GM12865 (cell line): Measurements from ENCODE around the gene NFIX.

Experiments used
- DNase-seq: peaks from one replicate; pipeline ENCODE4 v3.0.0; 2010; ENCODE audit warnings: low read depth
- H3K4me3 ChIP-seq: 2 replicates; pipeline ENCODE4 v1.5.1; 2011; ENCODE audit warnings: mild to moderate bottlenecking, low read depth, low read length, control low read depth
- TF ChIP-seq, protein P1 (sequence below): IDR thresholded peaks from 2 replicates; pipeline ENCODE4 v1.5.1; 2011; ENCODE audit warnings: low read length, control low read depth, low read depth, inconsistent platforms; ENCODE audit not compliant: insufficient read depth; ENCODE audit errors: missing control alignments

The NFIX gene

DNA sequence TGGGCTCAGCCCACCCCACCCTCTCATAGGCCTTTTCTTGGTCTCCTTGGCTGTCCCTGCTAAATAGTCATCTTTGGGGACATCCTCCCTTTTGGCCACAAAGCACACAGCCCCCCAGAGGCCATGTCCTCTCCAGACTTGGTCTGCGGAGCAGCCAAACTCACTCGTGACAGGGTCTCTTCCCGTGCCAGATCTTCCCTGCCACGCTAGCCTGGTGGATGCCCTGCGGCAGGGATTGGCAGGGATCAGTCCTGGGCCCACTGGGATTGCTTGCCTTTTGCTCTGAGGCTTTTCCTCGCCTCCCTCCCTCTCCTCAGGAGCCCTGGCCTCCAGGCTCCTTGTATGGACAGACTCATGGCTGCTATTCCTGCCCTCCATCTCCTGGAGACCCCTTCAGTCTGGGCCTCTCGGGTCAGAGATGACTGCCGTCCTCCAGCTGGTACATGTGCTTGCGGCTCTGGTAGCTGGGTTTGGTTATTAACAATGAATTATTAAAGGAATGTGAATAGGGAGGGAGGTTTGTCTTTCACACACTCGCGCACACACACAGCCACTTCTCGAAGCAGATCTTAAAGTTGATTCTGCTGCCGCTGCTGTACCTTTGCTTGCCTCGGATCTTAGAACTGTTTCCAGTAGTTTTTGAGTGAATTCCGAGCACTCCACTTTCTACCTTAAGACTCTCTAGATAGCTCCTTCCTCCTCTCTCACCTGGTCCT lies 45.1 kb downstream of the NFIX start:
- no peak overlapping the region for H3K4me3 ChIP-seq
- no peak for DNase-seq
- TF ChIP-seq, protein P1, sequence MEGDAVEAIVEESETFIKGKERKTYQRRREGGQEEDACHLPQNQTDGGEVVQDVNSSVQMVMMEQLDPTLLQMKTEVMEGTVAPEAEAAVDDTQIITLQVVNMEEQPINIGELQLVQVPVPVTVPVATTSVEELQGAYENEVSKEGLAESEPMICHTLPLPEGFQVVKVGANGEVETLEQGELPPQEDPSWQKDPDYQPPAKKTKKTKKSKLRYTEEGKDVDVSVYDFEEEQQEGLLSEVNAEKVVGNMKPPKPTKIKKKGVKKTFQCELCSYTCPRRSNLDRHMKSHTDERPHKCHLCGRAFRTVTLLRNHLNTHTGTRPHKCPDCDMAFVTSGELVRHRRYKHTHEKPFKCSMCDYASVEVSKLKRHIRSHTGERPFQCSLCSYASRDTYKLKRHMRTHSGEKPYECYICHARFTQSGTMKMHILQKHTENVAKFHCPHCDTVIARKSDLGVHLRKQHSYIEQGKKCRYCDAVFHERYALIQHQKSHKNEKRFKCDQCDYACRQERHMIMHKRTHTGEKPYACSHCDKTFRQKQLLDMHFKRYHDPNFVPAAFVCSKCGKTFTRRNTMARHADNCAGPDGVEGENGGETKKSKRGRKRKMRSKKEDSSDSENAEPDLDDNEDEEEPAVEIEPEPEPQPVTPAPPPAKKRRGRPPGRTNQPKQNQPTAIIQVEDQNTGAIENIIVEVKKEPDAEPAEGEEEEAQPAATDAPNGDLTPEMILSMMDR = no peak

DNA sequence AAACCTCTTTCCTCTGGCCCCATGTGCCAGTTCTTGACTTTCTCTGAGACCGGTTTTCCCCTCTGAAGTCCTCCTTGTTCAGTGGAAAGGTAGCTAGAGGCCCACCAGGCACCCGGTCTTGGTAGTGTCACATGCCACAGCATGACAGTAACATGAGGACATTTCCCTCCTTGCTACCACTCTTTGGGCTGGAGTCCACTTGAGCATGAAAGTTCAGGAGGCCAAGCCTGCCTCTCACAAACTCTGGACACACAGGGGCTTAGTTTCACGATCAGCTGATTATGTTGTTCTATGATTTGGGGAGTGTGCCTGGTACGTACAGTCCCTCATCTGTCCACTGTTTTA lies 45.6 kb downstream of the NFIX start:
- H3K4me3 ChIP-seq = no peak overlapping the region
- no peak for DNase-seq
- TF ChIP-seq, protein P1 = no peak

DNA sequence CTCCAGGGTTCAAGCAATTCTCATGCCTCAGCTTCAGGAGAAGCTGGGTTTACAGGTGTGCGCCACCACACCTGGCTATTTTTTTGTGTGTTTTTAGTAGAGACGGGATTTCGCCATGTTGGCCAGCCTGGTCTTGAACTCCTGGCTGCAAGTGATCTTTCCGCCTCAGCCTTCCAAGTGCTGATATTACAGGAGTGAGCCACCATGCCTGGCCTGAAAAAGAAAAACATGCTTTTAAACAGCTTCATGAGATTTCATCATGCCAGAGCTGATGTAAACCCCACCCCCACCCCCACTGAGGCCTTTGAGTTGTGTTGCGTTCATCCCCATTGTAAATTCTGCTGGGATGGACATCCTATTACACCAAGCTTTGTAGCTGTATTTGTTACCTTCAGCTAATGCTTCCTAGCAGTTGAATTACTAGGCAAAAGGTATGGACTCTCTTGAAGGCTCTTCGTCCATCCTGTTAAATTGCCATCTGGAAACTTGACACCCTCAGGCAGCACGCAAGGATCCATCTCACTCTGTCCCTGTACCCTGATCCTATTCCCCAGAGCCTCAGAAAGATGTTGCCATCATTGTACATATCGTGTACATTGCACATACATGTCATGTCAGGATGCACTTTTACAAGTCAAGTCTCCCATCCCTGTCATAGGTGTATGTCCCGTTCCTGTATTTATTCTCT lies 47.3 kb downstream of the NFIX start:
- TF ChIP-seq, protein P1 = no peak
- no peak for DNase-seq
- H3K4me3 ChIP-seq = no peak overlapping the region

DNA sequence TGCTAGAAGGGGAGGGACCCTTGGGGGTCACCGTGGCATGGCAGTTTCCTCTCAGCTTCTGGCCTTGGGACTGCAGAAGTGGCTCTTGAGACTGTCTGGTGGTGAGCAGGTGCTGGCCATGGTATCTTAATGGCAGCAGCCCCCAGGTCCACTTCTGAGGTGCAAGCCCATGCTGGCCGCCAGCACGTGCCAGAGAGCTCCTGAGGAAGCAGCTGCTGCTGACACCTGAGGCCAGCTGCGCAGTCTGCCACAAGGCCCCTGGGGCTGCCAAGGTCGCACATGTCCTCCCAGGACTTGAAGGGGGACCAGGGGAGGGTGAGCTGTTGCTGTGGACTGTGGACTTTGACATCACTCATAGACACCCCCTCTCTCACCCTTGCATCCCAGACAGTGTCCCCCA lies 48.0 kb downstream of the NFIX start:
- DNase-seq = no peak
- TF ChIP-seq, protein P1 = no peak
- H3K4me3 ChIP-seq = no peak overlapping the region

DNA sequence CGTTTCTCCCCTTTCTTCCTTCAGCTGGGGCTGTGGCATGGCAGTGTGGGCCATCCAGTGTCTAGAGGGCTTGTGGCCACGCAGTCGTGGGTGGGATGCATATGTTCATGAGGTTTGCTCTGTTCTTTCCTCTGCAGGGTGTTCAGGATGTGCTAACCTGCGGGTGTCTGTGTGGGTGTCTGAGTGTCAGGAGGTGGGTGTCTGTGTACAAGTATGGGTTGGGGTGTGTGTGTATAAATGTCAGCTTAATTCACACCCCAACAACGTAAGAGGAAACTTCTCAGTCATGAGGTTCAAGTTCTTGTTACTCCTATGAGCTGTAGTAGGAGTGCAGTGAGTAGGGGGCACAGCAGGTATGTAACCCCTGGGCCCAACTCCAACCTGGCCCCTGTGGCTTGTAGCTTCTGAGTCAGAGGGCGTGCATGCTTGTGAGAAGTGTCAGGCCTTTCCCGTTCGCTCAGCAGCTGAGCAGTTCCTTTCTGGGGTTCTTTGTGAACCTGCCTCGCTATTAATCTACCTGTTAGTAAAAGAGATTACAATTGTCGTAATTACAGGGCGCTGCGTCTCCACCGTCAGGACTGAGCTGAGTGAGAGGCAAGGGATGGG lies 49.1 kb downstream of the NFIX start:
- DNase-seq = no peak
- TF ChIP-seq, protein P1 = no peak
- H3K4me3 ChIP-seq = no peak overlapping the region

DNA sequence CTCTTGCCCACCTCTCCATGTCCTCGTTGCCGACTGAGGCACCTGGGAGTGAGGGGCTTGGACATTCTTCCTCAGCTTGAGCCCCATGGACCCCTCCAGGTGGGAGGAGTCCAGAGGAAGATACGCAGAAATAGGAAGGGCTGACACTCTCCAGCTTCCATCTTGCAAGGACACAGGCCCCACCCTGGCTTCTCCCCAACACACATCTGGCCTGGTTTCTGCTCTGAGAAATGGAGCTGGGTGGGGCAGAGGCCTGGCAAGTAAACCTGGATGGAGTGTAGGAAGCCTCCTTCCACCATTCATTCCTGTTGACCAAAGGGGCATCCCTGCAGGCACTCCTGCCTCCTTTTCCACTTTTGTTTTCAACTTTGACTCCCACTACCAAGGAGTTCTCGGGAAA lies 50.5 kb downstream of the NFIX start:
- no peak for DNase-seq
- TF ChIP-seq, protein P1 = no peak
- no peak overlapping the region for H3K4me3 ChIP-seq
